GM19043 (cell line): ENCODE results near the gene SGMS1.
"Not testable (repeated sequence)": the region's sequence is repeated elsewhere in the genome, so short reads cannot be mapped to it uniquely, and the experiment has no call there.

Experiments used
- ATAC-seq: cut with Tn5 transposase; IDR thresholded peaks from one replicate; pipeline ENCODE4 v1.9.1; 2021; ENCODE audit warnings: low read depth; ENCODE audit not compliant: unreplicated experiment

SGMS1 gene

DNA sequence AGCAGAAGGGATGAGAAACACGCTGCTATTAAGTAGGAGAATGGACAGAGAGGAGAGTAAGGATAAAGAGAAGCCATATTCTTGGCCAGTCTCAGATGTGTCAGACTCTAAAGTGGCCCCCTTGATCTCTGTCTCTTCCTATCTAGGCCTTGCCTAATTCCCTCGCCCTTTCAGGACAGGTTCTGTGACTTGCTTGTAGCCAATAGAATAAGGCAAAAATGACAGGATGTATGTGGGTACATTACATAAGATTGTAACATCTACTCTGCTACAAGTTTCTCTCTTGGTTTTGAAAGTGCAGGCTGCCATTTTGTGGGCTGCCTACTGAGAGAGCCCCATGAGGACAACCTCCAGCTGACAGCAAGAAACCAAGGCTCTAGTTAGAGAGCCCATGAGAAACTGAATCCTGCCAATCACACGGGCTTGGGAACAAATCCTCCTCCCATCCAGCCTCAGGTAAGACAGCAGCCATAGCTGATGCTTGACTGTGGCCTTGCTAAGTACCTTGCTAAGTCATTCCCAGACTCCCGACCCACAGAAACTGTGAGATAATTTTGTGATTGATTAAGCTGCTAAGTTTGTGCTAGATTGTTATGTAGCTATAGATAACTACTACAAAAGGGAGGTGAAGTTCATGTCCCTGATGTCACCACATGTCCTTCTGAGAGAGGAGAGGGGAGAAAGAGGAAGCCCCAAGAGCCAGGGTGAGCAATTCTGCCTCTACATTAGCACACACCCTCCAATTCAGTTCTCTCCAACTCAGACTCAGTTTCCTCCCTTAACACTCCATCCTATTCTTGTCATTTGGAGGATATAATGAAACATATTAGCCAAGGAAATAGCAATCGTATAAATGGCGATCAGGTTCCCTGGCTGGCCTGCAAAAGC, 185.5 kb downstream of the SGMS1 start:
- ATAC-seq = no peak

DNA sequence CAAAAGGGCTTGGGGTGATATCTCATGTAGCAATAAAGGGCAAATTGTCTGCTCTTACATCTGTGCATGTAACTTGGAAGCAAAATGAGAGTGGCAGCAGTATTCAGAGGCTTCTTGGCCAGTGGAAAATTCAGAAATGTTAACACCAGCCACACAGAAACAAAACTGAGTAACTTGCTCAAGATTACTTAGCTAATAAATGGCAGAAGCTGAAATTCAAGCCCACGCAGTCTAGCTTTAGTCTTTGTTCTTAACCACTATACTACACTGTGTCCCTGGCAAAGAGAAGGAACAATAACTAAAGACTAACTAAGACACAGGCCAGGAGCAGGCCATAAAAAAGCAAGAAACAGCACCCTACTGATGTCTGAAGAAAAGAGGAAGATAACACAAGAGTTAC, 186.5 kb downstream of the SGMS1 start:
- peak; percentile 55 for ATAC-seq

DNA sequence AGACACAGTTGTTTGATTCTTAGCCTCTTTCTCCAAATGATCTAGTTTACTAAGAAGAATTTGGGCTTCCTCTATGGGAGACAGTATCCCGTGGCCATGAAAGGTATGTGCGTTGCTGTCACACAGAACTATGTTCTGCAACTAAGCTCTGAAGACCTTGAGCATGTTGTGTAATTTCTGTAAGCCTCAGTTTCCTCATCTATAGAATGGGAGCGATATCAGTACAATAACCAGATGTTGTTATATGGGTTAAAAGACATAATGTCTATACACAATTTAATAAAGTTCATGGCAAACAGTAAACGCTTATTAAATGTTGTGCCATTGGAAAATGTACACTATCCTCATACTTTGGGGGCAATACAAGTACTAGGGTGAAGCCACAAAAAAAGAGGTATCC, 187.0 kb downstream of the SGMS1 start:
- no peak for ATAC-seq

- ATAC-seq = peak; percentile 57
Observed at GRCh38 chr10:50432211-50433009, 191.3 kb downstream of the SGMS1 start.

DNA sequence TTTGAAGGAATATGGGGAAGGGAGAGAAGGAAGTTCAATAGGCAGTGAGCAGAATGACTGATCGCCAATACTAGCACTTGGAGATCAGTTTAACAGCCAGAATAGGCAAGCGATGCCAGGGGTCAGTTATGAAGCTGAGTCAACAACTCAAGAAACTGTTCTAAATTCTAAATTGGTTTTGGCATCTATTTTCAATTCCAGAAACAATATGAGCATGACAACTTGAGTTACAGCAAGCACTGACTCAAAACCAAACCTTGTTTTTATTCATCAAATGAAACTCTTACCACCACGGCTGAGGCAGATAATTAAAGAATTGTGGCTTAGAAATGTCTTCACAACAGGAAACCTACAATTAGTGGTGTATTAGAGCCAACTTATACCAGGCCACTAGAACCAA, 192.0 kb downstream of the SGMS1 start:
- peak; percentile 69 for ATAC-seq

GRCh38 chr10:50431133-50431532, 192.6 kb downstream of the SGMS1 start:
- ATAC-seq = no peak

DNA sequence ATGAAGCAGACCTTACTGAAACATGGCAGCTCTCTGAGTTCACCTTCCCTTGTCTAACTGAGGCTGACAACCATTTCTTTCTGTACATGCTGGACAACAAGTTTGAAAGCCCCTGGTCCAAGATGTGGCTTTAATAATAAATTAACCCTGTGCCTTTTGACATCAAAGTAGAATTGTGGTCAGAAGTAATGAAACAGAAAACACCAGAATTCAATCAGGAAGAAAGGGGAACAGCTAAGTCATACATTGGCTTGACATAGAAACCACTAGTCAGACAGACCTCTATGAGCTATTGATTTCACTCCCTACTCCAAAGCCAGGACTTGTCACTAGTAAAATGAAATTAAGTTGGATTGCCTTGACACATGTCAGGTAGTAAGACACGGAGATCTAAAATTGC, 197.3 kb downstream of the SGMS1 start:
- peak; percentile 80 for ATAC-seq

DNA sequence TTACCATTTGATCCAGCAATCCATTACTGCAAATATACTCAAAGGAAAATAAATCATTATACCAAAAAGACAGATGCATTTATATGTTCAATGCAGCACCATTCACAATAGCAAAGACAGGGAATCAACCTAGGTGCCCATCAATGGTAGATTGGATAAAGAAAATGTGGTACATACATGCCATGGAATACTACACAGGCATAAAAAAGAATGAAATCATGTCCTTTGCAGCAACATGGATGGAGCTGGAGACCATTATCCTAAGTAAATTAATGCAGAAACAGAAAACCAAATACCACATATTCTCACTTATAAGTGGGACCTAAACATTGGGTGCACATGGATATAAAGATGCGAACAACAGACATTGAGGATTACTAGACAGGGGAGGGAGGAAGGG, 198.5 kb downstream of the SGMS1 start:
- ATAC-seq = not testable (repeated sequence)

- ATAC-seq = no peak
Observed at GRCh38 chr10:50423448-50423847, 200.3 kb downstream of the SGMS1 start.

DNA sequence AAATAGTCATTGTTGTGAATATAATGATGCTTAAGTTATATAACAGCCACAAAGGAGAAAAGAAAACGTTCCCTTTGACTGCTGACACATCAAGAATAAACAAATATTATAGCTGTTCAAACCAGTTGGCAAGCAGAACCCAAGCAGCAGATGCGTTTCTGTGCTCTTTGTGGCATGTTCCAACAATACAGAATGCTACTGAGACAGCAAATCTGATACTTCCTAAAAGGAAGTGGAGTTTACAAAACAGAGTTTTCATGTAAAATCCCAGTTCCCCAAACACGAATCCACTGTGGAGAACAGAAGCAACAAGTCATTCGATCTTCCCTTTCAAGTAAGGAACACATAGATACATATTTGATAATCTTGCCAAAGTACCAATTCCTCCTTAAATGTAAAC, 201.5 kb downstream of the SGMS1 start:
- no peak for ATAC-seq

GRCh38 chr10:50421026-50421719, 202.6 kb downstream of the SGMS1 start:
- peak; percentile 31 for ATAC-seq

DNA sequence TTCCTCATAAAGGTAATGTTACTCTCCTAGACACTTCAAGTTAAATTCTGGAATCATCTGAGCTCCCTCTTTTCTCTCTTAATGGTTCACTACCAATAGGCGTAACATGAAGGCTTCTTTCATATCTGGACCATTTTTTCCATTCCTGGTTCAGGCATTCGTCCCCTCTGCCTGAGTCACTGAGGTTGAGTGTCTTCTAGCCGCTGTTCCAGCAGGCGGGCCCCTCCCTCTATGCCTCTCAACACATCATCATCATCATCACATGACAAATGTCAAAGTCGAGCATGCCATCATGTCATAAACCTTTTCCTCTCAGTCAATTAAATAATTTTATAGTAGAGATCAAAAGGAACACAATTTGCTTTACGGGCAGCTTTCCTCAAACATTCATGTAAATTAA, 203.6 kb downstream of the SGMS1 start:
- no peak for ATAC-seq

- no peak for ATAC-seq
Observed at GRCh38 chr10:50419756-50420155, 204.0 kb downstream of the SGMS1 start.

DNA sequence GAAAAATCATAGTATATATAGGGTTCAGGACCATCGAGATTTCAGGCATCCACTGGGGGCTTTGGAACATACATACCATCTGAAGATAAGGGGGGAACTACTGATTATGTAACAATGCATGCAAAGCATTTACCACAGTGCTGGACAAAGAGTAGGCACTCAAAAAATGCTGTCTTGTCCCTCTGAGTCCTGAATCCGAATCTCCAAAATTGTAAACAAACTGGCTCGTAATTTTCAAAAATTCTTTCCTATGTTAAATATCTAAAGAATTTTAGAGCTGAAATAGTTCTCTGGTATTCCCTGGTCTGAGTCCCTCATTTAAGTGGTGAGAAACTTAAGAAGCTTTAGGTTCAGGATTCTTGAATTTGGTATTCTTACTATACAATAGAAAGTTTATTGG, 204.7 kb downstream of the SGMS1 start:
- no peak for ATAC-seq

DNA sequence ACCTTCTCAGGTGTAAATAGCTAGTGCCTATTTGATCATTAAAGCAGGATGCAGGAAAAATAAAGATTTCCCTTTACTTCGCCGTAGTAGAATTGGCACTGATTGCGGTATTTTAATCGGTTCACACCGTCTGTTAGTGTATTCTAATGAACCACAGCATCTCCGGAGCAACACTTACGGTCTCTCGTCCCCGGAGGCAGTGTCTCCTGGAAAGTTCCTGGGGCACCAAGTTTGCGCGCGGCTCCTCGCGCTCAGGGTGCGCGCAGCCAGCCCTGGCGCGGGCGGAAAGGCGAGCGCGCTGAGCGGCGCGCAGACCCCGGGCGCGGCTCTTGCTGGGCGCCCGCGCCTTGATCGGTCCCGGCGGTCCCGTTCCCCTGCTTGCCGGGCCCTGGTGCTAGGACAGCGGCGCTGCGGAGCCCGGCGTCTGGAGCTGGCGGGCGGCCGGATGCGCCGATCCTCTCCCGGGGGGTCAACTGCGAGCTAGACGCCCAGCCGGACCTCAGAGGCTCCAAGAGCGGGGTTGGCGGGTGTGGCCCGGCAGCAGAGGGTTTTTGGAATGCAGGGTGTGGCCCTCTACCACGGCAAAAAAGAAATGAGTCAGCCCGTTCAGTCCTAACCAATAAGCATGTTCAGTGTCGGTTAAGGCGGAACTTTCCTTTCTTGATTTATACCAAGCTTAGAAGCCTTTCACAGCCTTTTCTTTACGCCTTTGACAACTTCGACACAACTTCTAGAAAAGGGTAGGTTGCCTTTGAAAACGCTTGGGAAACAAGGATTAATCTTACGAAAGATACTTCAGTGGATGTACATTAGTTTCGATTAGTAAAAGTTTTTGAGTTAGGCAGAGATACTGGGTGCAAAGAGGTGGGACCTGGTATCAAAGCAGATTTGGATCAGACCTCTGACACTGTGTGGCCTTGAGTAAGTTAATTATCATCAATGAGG, 205.6 kb downstream of the SGMS1 start:
- peak; percentile 70 for ATAC-seq

DNA sequence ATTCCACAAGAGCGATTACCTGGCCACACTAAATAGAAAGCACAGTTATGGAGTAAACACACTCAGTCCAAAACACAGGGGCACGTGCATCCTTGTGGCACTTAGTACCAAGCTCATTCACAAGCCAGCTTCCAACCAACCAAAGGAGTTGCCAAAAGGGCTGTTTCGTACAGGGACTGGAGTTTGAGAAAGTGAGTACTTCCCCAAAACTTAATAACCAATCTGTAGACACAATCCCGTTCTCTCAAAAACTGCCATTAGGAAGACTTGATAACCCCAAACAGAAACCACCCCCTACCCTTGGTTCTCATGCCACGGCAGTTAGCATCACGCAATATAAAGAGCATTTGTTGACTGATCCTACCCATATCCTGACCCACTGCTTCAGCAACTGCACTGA, 206.3 kb downstream of the SGMS1 start:
- no peak for ATAC-seq

DNA sequence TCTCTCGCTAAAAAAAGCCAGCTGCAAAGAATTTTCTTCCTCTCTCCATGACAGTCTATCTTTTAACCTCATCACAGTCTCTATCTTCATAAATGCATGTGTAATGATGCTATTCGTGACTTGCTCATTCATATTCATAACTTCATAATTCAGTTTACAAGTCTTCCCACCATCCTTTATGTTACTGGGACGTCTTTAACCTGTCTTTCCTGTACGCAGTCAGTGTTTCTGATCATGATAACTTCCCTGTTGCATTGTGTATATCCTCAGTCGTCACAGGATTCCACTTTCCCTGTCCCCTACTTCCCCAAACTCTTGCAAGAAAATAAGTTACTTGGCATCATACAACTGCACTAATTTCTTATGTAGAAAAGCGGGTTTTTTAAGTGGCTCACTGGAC, 206.9 kb downstream of the SGMS1 start:
- no peak for ATAC-seq

DNA sequence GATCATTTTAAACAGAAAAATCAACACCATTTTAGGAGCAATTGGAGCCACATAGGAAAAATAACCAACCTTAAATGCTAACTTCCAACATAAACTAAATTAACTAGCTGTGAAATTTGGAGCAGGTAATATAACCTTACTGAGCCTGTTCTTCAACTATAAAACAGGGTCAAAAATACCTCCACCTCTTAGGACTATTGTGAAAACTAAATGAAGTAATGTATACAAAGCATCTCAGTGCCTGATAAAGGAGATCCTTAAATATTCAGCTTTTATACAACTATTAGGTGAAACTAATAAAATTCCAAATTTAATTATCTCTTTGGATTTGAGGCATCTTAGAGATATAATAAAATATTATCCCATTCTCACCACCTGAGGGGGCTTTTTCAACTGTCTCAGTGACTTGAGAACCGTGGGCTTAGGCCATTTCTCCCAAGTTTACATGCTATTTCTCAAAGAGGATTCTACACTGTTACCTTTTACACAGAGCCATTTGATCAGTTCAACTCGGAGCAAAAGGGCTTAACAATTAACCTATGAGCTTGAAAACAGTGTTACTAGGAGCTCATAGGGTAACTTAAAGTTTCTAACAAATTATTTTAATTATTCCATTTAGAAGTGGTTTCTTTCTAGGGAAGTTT, 207.5 kb downstream of the SGMS1 start:
- ATAC-seq = no peak

DNA sequence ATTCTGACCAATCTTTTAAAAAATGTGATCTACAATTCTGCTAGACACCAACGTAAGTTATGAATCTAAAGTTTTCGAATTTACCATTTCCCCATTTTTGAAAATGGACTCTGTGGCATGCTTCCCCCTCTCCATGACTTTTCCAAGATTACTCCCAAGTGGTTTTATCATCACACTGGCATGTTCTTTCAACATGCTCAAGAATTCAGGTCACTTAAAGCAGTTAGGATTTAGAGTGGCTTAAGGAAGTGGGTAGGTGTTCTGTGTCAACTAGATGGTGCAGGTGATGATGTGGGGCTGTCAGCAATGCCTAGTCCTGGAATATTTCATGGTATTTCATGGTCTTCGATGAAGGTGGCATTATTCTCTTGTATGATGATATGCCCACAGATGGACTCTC, 208.5 kb downstream of the SGMS1 start:
- no peak for ATAC-seq
